HepG2 (cell line): ENCODE data around the gene HSF4. TPM values are rescaled to one million over a fixed set of nuclear protein-coding genes. Genes with fewer than 3 reads are reported as not detected.

ENCODE experiments used
- KLF16 ChIP-seq, 2 experiments: sonication (generic) in 1 of 2; formaldehyde crosslinking in 1 of 2; IDR thresholded peaks; 2 replicates each; pipeline versions ENCODE4 v1.6.1 to v1.8.0; 2016 to 2023; ENCODE audit warnings: missing genetic modification reagents in 2 of 2, missing compliant biosample characterization in 1 of 2
- YY1 ChIP-seq: IDR thresholded peaks from 2 replicates; pipeline ENCODE4 v1.6.1; 2011; ENCODE audit warnings: low read length, low read depth, moderate library complexity, mild to moderate bottlenecking; ENCODE audit not compliant: insufficient read depth, insufficient replicate concordance
- ZBTB3 ChIP-seq: sonication (generic); formaldehyde crosslinking; IDR thresholded peaks from 2 replicates; pipeline ENCODE4 v1.4.0; 2020; ENCODE audit warnings: low read depth, mild to moderate bottlenecking, moderate library complexity, missing genetic modification reagents, borderline replicate concordance
- ZFX ChIP-seq: sonication (generic); formaldehyde crosslinking; IDR thresholded peaks from 2 replicates; pipeline ENCODE4 v1.4.0; 2020; ENCODE audit warnings: mild to moderate bottlenecking, low read depth, missing genetic modification reagents, moderate library complexity
- ZKSCAN8 ChIP-seq: IDR thresholded peaks from 2 replicates; pipeline ENCODE4 v1.6.1; 2016; ENCODE audit warnings: borderline replicate concordance, missing genetic modification reagents, missing compliant biosample characterization
- polyA plus RNA-seq, 8 experiments: library from polyadenylated mRNA; depleted of rRNA in 3 of 8; stranded (reverse) in 7 of 8; unstranded in 1 of 8; fragments of >200 nt; fragmentation: Illumina TruSeq in 4 of 8; extraction: Trizol in 4 of 8; gene quantifications; 2 replicates each; pipeline versions ENCODE4 v1.2.1 to v1.2.3, GENCODE V29; 2011 to 2016; ENCODE audit warnings: low read depth in 4 of 8, missing spikeins in 1 of 8, mixed read lengths in 1 of 8; ENCODE audit not compliant: insufficient read depth in 1 of 8
- total RNA-seq, 5 experiments: library from RNA; depleted of rRNA; stranded (reverse); fragments of >200 nt; fragmentation: Illumina TruSeq; extraction: Trizol; gene quantifications; 2 replicates each; pipeline ENCODE4 v1.2.3, GENCODE V29; 2016; ENCODE audit warnings: low read depth in 1 of 5
- TF ChIP-seq, protein P1 (sequence below): sonication (generic); formaldehyde crosslinking; IDR thresholded peaks from 2 replicates; pipeline ENCODE4 v1.4.0; 2020; ENCODE audit warnings: missing genetic modification reagents, mild to moderate bottlenecking, borderline replicate concordance
- TF ChIP-seq, protein P2 (sequence below): sonication (generic); formaldehyde crosslinking; IDR thresholded peaks from 2 replicates; pipeline ENCODE4 v1.5.0; 2020; ENCODE audit warnings: mild to moderate bottlenecking, missing genetic modification reagents
- TF ChIP-seq, protein P3 (sequence below): sonication (generic); IDR thresholded peaks from 2 replicates; pipeline ENCODE4 v1.6.1; 2016; ENCODE audit warnings: low read depth, borderline replicate concordance
- TF ChIP-seq, protein P4 (sequence below): sonication (generic); formaldehyde crosslinking; IDR thresholded peaks from one replicate; pipeline ENCODE4 v1.5.1; 2020; ENCODE audit warnings: mild to moderate bottlenecking, missing genetic modification reagents; ENCODE audit errors: not compliant biosample characterization
- TF ChIP-seq, protein P5 (sequence below): sonication (generic); formaldehyde crosslinking; conservative IDR thresholded peaks from 2 replicates; pipeline ENCODE4 v1.8.0; 2022; ENCODE audit warnings: mild to moderate bottlenecking, moderate library complexity, missing genetic modification reagents

Gene HSF4
- total and polyA plus RNA-seq, 2 of the 13 experiments (the other 11 are each of a cell fraction or from before 2014, with no cell fraction given): 3.5 to 16.9 TPM

DNA sequence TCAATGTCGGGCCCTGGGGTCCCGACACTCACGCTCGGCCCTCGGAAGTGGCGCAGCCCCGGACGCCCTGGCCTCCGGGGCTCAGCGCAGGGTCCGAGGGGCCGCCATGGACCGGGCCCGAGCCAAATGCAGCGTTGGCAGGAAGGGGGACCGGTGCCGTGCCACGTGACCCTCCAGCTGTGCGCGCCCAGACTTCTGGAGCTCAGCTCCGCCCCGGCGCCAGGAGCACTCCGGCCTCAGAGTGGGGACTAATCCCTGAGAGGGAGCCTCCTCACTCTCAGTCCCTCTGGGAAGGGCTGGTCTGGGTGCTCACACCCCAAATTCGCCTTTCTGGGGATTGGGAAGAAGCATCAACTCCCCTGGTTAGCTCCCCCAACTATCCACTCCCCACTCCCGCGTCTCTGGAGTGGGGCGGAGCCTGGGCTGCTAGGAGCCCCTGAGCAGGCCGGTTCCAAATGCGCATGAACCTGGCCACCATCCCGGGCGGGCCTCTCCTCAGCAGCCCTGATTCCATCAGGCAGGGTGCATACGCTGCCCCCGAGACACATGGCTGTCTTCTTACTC lies 13.6 kb upstream of the HSF4 start, which contains the start of gene B3GNT9 (continued):
- TF ChIP-seq ZBTB3 (CRISPR knock-in tag) (no peak), ZFX (CRISPR knock-in tag) (peak; percentile 79), YY1 (peak; percentile 47), KLF16 (CRISPR knock-in tag; IDR thresholded peaks at IDR 0.05) (peak in 1 of 2 experiments; percentile 44; a peak in 1 of 4 replicates), ZKSCAN8 (CRISPR knock-in tag) (peak; percentile 37; the same call in 1 of the 2 replicates)
- TF ChIP-seq, protein P1, sequence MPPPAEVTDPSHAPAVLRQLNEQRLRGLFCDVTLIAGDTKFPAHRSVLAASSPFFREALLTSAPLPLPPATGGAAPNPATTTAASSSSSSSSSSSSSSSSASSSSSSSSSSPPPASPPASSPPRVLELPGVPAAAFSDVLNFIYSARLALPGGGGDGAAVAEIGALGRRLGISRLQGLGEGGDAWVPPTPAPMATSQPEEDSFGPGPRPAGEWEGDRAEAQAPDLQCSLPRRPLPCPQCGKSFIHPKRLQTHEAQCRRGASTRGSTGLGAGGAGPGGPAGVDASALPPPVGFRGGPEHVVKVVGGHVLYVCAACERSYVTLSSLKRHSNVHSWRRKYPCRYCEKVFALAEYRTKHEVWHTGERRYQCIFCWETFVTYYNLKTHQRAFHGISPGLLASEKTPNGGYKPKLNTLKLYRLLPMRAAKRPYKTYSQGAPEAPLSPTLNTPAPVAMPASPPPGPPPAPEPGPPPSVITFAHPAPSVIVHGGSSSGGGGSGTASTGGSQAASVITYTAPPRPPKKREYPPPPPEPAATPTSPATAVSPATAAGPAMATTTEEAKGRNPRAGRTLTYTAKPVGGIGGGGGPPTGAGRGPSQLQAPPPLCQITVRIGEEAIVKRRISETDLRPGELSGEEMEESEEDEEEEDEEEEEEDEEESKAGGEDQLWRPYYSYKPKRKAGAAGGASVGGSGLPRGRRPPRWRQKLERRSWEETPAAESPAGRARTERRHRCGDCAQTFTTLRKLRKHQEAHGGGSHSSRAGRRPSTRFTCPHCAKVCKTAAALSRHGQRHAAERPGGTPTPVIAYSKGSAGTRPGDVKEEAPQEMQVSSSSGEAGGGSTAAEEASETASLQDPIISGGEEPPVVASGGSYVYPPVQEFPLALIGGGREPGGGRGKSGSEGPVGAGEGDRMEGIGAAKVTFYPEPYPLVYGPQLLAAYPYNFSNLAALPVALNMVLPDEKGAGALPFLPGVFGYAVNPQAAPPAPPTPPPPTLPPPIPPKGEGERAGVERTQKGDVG (CRISPR knock-in tag): peak; percentile 86; the same call in 1 of the 2 replicates
- TF ChIP-seq, protein P2, sequence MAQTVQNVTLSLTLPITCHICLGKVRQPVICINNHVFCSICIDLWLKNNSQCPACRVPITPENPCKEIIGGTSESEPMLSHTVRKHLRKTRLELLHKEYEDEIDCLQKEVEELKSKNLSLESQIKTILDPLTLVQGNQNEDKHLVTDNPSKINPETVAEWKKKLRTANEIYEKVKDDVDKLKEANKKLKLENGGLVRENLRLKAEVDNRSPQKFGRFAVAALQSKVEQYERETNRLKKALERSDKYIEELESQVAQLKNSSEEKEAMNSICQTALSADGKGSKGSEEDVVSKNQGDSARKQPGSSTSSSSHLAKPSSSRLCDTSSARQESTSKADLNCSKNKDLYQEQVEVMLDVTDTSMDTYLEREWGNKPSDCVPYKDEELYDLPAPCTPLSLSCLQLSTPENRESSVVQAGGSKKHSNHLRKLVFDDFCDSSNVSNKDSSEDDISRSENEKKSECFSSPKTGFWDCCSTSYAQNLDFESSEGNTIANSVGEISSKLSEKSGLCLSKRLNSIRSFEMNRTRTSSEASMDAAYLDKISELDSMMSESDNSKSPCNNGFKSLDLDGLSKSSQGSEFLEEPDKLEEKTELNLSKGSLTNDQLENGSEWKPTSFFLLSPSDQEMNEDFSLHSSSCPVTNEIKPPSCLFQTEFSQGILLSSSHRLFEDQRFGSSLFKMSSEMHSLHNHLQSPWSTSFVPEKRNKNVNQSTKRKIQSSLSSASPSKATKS: no peak
- TF ChIP-seq, protein P3, sequence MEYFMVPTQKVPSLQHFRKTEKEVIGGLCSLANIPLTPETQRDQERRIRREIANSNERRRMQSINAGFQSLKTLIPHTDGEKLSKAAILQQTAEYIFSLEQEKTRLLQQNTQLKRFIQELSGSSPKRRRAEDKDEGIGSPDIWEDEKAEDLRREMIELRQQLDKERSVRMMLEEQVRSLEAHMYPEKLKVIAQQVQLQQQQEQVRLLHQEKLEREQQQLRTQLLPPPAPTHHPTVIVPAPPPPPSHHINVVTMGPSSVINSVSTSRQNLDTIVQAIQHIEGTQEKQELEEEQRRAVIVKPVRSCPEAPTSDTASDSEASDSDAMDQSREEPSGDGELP: peak; percentile 98
- TF ChIP-seq, protein P4, sequence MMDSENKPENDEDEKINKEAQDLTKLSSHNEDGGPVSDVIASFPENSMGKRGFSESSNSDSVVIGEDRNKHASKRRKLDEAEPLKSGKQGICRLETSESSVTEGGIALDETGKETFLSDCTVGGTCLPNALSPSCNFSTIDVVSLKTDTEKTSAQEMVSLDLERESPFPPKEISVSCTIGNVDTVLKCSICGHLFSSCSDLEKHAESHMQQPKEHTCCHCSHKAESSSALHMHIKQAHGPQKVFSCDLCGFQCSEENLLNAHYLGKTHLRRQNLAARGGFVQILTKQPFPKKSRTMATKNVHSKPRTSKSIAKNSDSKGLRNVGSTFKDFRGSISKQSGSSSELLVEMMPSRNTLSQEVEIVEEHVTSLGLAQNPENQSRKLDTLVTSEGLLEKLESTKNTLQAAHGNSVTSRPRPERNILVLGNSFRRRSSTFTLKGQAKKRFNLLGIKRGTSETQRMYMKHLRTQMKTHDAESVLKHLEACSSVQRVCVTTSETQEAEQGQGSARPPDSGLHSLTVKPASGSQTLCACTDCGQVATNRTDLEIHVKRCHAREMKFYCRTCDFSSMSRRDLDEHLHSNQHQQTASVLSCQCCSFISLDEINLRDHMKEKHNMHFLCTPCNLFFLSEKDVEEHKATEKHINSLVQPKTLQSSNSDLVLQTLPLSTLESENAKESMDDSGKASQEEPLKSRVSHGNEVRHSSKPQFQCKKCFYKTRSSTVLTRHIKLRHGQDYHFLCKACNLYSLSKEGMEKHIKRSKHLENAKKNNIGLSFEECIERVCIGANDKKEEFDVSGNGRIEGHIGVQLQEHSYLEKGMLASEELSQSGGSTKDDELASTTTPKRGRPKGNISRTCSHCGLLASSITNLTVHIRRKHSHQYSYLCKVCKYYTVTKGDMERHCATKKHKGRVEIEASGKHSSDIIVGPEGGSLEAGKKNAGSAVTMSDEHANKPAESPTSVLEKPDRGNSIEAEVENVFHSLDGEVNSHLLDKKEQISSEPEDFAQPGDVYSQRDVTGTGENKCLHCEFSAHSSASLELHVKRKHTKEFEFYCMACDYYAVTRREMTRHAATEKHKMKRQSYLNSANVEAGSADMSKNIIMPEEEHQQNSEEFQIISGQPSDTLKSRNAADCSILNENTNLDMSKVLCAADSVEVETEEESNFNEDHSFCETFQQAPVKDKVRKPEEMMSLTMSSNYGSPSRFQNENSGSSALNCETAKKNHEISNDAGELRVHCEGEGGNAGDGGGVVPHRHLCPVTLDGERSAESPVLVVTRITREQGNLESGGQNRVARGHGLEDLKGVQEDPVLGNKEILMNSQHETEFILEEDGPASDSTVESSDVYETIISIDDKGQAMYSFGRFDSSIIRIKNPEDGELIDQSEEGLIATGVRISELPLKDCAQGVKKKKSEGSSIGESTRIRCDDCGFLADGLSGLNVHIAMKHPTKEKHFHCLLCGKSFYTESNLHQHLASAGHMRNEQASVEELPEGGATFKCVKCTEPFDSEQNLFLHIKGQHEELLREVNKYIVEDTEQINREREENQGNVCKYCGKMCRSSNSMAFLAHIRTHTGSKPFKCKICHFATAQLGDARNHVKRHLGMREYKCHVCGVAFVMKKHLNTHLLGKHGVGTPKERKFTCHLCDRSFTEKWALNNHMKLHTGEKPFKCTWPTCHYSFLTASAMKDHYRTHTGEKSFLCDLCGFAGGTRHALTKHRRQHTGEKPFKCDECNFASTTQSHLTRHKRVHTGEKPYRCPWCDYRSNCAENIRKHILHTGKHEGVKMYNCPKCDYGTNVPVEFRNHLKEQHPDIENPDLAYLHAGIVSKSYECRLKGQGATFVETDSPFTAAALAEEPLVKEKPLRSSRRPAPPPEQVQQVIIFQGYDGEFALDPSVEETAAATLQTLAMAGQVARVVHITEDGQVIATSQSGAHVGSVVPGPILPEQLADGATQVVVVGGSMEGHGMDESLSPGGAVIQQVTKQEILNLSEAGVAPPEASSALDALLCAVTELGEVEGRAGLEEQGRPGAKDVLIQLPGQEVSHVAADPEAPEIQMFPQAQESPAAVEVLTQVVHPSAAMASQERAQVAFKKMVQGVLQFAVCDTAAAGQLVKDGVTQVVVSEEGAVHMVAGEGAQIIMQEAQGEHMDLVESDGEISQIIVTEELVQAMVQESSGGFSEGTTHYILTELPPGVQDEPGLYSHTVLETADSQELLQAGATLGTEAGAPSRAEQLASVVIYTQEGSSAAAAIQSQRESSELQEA (CRISPR knock-in tag): peak; percentile 41
- TF ChIP-seq, protein P5, sequence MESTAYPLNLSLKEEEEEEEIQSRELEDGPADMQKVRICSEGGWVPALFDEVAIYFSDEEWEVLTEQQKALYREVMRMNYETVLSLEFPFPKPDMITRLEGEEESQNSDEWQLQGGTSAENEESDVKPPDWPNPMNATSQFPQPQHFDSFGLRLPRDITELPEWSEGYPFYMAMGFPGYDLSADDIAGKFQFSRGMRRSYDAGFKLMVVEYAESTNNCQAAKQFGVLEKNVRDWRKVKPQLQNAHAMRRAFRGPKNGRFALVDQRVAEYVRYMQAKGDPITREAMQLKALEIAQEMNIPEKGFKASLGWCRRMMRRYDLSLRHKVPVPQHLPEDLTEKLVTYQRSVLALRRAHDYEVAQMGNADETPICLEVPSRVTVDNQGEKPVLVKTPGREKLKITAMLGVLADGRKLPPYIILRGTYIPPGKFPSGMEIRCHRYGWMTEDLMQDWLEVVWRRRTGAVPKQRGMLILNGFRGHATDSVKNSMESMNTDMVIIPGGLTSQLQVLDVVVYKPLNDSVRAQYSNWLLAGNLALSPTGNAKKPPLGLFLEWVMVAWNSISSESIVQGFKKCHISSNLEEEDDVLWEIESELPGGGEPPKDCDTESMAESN (CRISPR knock-in tag): peak; percentile 78
